Gastroesophageal sphincter (tissue), 3 donors: Measurements from ENCODE around the gene GTF2F2.

Source experiments
- CTCF ChIP-seq, 4 experiments: fragments of 200-600 bp in 2 of 4; fragments of 450-650 bp in 2 of 4; sonication (generic) in 1 of 4; IDR thresholded peaks; one replicate each; pipeline ENCODE4 v1.5.1; 2017 to 2019; ENCODE audit warnings: antibody characterized with exemption in 4 of 4, mild to moderate bottlenecking in 2 of 4, moderate library complexity in 2 of 4
- EP300 ChIP-seq: sonication (generic); formaldehyde crosslinking; IDR thresholded peaks from one replicate; pipeline ENCODE4 v1.6.1; 2017; ENCODE audit warnings: antibody characterized with exemption, mild to moderate bottlenecking

GRCh38 chr13:45136741-45137504, 16.6 kb downstream of the GTF2F2 start:
- TF ChIP-seq CTCF (IDR thresholded peaks at IDR 0.05): no peak
- TF ChIP-seq EP300: no peak
